IMR-90 (cell line): ENCODE data around the gene UBXN6. TPM values are rescaled to one million over a fixed set of nuclear protein-coding genes. Genes with fewer than 3 reads are reported as not detected.

ENCODE experiments used
- CEBPB ChIP-seq: IDR thresholded peaks from 2 replicates; pipeline ENCODE4 v1.6.1; 2012; ENCODE audit warnings: low read depth, low read length, improper control_type of control experiment
- CHD1 ChIP-seq: IDR thresholded peaks from 2 replicates; pipeline ENCODE4 v1.6.1; 2012; ENCODE audit warnings: low read depth, low read length, improper control_type of control experiment
- MAZ ChIP-seq: IDR thresholded peaks from 2 replicates; pipeline ENCODE4 v1.6.1; 2012; ENCODE audit warnings: low read depth, mild to moderate bottlenecking, low read length, improper control_type of control experiment, moderate library complexity, borderline replicate concordance
- MXI1 ChIP-seq: IDR thresholded peaks from 2 replicates; pipeline ENCODE4 v1.6.1; 2012; ENCODE audit warnings: low read depth, mild to moderate bottlenecking, low read length, moderate library complexity, borderline replicate concordance
- RAD21 ChIP-seq: IDR thresholded peaks from 2 replicates; pipeline ENCODE4 v1.6.1; 2012; ENCODE audit warnings: low read length, improper control_type of control experiment
- SMC3 ChIP-seq: fragments of 150-350 bp; IDR thresholded peaks from 2 replicates; pipeline ENCODE4 v1.6.1; 2016; ENCODE audit warnings: low read depth, mild to moderate bottlenecking, antibody characterized with exemption, low read length, moderate library complexity
- polyA plus RNA-seq, 3 experiments: library from polyadenylated mRNA; depleted of rRNA; stranded (reverse); fragments of >200 nt; gene quantifications; 2 replicates each; pipeline ENCODE4 v1.2.3, GENCODE V29; 2012; ENCODE audit warnings: low replicate concordance in 1 of 3
- total RNA-seq: library from RNA; depleted of rRNA; stranded (reverse); fragments of >200 nt; gene quantifications from 2 replicates; pipeline ENCODE4 v1.2.3, GENCODE V29; 2012

UBXN6 gene
- total and polyA plus RNA-seq, 2 of the 4 experiments (the other 2 are of a cell fraction) = 84.2 to 86.5 TPM

- TF ChIP-seq MAZ = no peak
- TF ChIP-seq MXI1 = no peak
- no peak for TF ChIP-seq CEBPB
- TF ChIP-seq RAD21 = no peak
- TF ChIP-seq CHD1 = no peak
- no peak for TF ChIP-seq SMC3
These were observed 7.4 kb upstream of the UBXN6 start (continued) for GRCh38 chr19:4464815-4465581.
